Trophoblast cell (in vitro differentiated cells and primary cell): ENCODE data around the gene MOV10L1.
A peak's percentile ranks its signal among the peaks of the same experiment; 100 is the strongest.

ENCODE experiments used
- DNase-seq, 2 donors: peaks; one replicate each; pipeline ENCODE4 v3.0.0-alpha.2; 2016
- H2AFZ ChIP-seq: 2 replicates; pipeline ENCODE4 v1.6.1; 2013; ENCODE audit warnings: low read length, moderate library complexity, mild to moderate bottlenecking; ENCODE audit not compliant: insufficient read depth, poor library complexity
- H2AK5ac ChIP-seq: 2 replicates; pipeline ENCODE4 v1.6.1; 2013; ENCODE audit warnings: mild to moderate bottlenecking, low read length
- H2BK120ac ChIP-seq: 2 replicates; pipeline ENCODE4 v1.6.1; 2013; ENCODE audit warnings: low read length, mild to moderate bottlenecking, moderate library complexity; ENCODE audit not compliant: insufficient read depth, poor library complexity
- H2BK12ac ChIP-seq: 2 replicates; pipeline ENCODE4 v1.6.1; 2013; ENCODE audit warnings: mild to moderate bottlenecking, low read length, moderate library complexity
- H2BK5ac ChIP-seq: 2 replicates; pipeline ENCODE4 v1.6.1; 2013; ENCODE audit warnings: low read length, low read depth, moderate library complexity, mild to moderate bottlenecking; ENCODE audit not compliant: poor library complexity
- H3K14ac ChIP-seq: 2 replicates; pipeline ENCODE4 v1.6.1; 2013; ENCODE audit warnings: mild to moderate bottlenecking, low read length
- H3K18ac ChIP-seq: 2 replicates; pipeline ENCODE4 v1.6.1; 2013; ENCODE audit warnings: mild to moderate bottlenecking, low read length
- H3K23ac ChIP-seq: 2 replicates; pipeline ENCODE4 v1.6.1; 2013; ENCODE audit warnings: low read length
- H3K27ac ChIP-seq: 2 replicates; pipeline ENCODE4 v1.5.1; 2013; ENCODE audit warnings: low read depth, mild to moderate bottlenecking, inconsistent platforms, low read length, moderate library complexity
- H3K27me3 ChIP-seq: 2 replicates; pipeline ENCODE4 v1.6.1; 2013; ENCODE audit warnings: inconsistent platforms, mild to moderate bottlenecking, low read length, moderate library complexity; ENCODE audit not compliant: insufficient read depth
- H3K36me3 ChIP-seq, 2 experiments: 1 replicate in 1 of 2; 2 replicates in 1 of 2; pipeline ENCODE4 v1.6.1; 2013; ENCODE audit warnings: low read length in 2 of 2, mild to moderate bottlenecking in 2 of 2, moderate library complexity in 1 of 2; ENCODE audit not compliant: insufficient read depth in 2 of 2, control insufficient read depth in 1 of 2
- H3K4ac ChIP-seq: 2 replicates; pipeline ENCODE4 v1.6.1; 2013; ENCODE audit warnings: low read depth, mild to moderate bottlenecking, low read length, moderate library complexity
- H3K4me1 ChIP-seq, 2 experiments: 1 replicate in 1 of 2; 2 replicates in 1 of 2; pipeline ENCODE4 v1.6.1; 2013; ENCODE audit warnings: low read length in 2 of 2, mild to moderate bottlenecking in 2 of 2, moderate library complexity in 1 of 2; ENCODE audit not compliant: insufficient read depth in 2 of 2, control insufficient read depth in 1 of 2
- H3K4me2 ChIP-seq: 2 replicates; pipeline ENCODE4 v1.6.1; 2013; ENCODE audit warnings: inconsistent platforms, mild to moderate bottlenecking, low read length, moderate library complexity
- H3K4me3 ChIP-seq: 2 replicates; pipeline ENCODE4 v1.5.1; 2013; ENCODE audit warnings: mild to moderate bottlenecking, low read depth, low read length, inconsistent platforms
- H3K79me1 ChIP-seq: one replicate; pipeline ENCODE4 v1.6.1; 2013; ENCODE audit warnings: low read length
- H3K79me2 ChIP-seq: 2 replicates; pipeline ENCODE4 v1.6.1; 2013; ENCODE audit warnings: low read length, mild to moderate bottlenecking; ENCODE audit not compliant: control insufficient read depth, insufficient read depth, poor library complexity
- H3K9ac ChIP-seq: 2 replicates; pipeline ENCODE4 v1.6.1; 2013; ENCODE audit warnings: mild to moderate bottlenecking, low read length
- H3K9me3 ChIP-seq: 2 replicates; pipeline ENCODE4 v1.6.1; 2013; ENCODE audit warnings: low read depth, mild to moderate bottlenecking, control low read depth, inconsistent platforms, low read length; ENCODE audit not compliant: insufficient read depth
- H4K12ac ChIP-seq: 2 replicates; pipeline ENCODE4 v1.6.1; 2013; ENCODE audit warnings: low read depth, mild to moderate bottlenecking, low read length, moderate library complexity
- H4K8ac ChIP-seq: 2 replicates; pipeline ENCODE4 v1.6.1; 2013; ENCODE audit warnings: low read depth, mild to moderate bottlenecking, low read length, moderate library complexity
- H4K91ac ChIP-seq: one replicate; pipeline ENCODE4 v1.6.1; 2013; ENCODE audit warnings: low read depth, mild to moderate bottlenecking, low read length, moderate library complexity
- WGBS: extraction: QIAGEN DNeasy Blood & Tissue Kit; methylation state at CpG from one replicate; pipeline ENCODE4 v1.1.7; 2013; ENCODE audit warnings: missing lambda C conversion rate; ENCODE audit not compliant: insufficient read length, insufficient coverage; ENCODE audit errors: extremely low coverage; 5-methylcytosine and 5-hydroxymethylcytosine counted together

Gene MOV10L1

GRCh38 chr22:50076646-50077535 lies 12.9 kb upstream of the MOV10L1 start:
- no peaks in the 10 kb centered on the region for H3K27me3 ChIP-seq
- peaks cover 2% of the 10 kb centered on the region for H3K79me1 ChIP-seq
- H3K9ac ChIP-seq = no peak overlapping the region
- no peak overlapping the region for H3K23ac ChIP-seq
- H4K91ac ChIP-seq = no peak overlapping the region
- no peak overlapping the region for H2BK120ac ChIP-seq
- H2AK5ac ChIP-seq = no peak overlapping the region
- no peak overlapping the region for H3K27ac ChIP-seq
- no peak overlapping the region for H3K4me3 ChIP-seq
- H2BK5ac ChIP-seq = no peak overlapping the region
- H3K14ac ChIP-seq = no peak overlapping the region
- H2AFZ ChIP-seq = no peak overlapping the region
- no peaks in the 10 kb centered on the region for H3K79me2 ChIP-seq
- no peak overlapping the region for H4K8ac ChIP-seq
- H3K4me1 ChIP-seq = peaks cover 0 to 2% of the 10 kb centered on the region in 2 experiments
- no peak overlapping the region for H4K12ac ChIP-seq
- H3K4me2 ChIP-seq = no peak overlapping the region
- H2BK12ac ChIP-seq = no peak overlapping the region
- no CpG with 5 or more reads among the region's 43 CpGs for WGBS
- DNase-seq = no peak
- H3K36me3 ChIP-seq = no peaks in the 10 kb centered on the region
- no peak overlapping the region for H3K18ac ChIP-seq
- peaks cover 2% of the 10 kb centered on the region for H3K9me3 ChIP-seq
- no peak overlapping the region for H3K4ac ChIP-seq

- Histone ChIP-seq H3K79me1 (peaks cover 6% of the 10 kb centered on the region), H3K23ac (no peak overlapping the region), H2BK5ac (no peak overlapping the region), H4K12ac (no peak overlapping the region), H3K4me2 (no peak overlapping the region), H3K79me2 (no peaks in the 10 kb centered on the region), H3K4me1 (peaks cover 11% of the 10 kb centered on the region in 2 experiments), H2AFZ (no peak overlapping the region), H2BK12ac (no peak overlapping the region), H3K9me3 (peaks cover 2% of the 10 kb centered on the region), H3K14ac (no peak overlapping the region), H4K8ac (no peak overlapping the region), H2BK120ac (no peak overlapping the region), H3K27ac (no peak overlapping the region), H3K36me3 (no peaks in the 10 kb centered on the region), H3K9ac (no peak overlapping the region), H3K4ac (no peak overlapping the region), H3K4me3 (no peak overlapping the region), H4K91ac (no peak overlapping the region), H3K18ac (no peak overlapping the region), H2AK5ac (no peak overlapping the region), H3K27me3 (no peaks in the 10 kb centered on the region)
- DNase-seq = no peak
- no CpG with 5 or more reads among the region's 13 CpGs for WGBS
Observed at GRCh38 chr22:50078246-50078645, 11.6 kb upstream of the MOV10L1 start.

GRCh38 chr22:50078761-50079160 lies 11.0 kb upstream of the MOV10L1 start:
- H3K36me3 ChIP-seq = no peaks in the 10 kb centered on the region
- H2BK5ac ChIP-seq = no peak overlapping the region
- no peak overlapping the region for H4K12ac ChIP-seq
- no peak overlapping the region for H3K27ac ChIP-seq
- H3K79me2 ChIP-seq = no peaks in the 10 kb centered on the region
- no CpG with 5 or more reads among the region's 9 CpGs for WGBS
- no peak overlapping the region for H3K4ac ChIP-seq
- peak overlapping the region; percentile 45 for H4K91ac ChIP-seq
- no peak overlapping the region for H2AFZ ChIP-seq
- H3K14ac ChIP-seq = no peak overlapping the region
- no peak overlapping the region for H3K4me3 ChIP-seq
- no peak overlapping the region for H3K4me2 ChIP-seq
- peaks cover 7% of the 10 kb centered on the region for H3K79me1 ChIP-seq
- H3K23ac ChIP-seq = no peak overlapping the region
- no peaks in the 10 kb centered on the region for H3K27me3 ChIP-seq
- H3K18ac ChIP-seq = no peak overlapping the region
- H4K8ac ChIP-seq = no peak overlapping the region
- peaks cover 16% of the 10 kb centered on the region in 2 experiments for H3K4me1 ChIP-seq
- H2AK5ac ChIP-seq = no peak overlapping the region
- no peak overlapping the region for H2BK12ac ChIP-seq
- H2BK120ac ChIP-seq = no peak overlapping the region
- peaks cover 2% of the 10 kb centered on the region for H3K9me3 ChIP-seq
- H3K9ac ChIP-seq = no peak overlapping the region
- no peak for DNase-seq

- peak overlapping the region; percentile 3 for H2BK5ac ChIP-seq
- no peak overlapping the region for H3K4me3 ChIP-seq
- H3K9ac ChIP-seq = no peak overlapping the region
- H3K14ac ChIP-seq = peak overlapping the region; percentile 9
- H3K4me2 ChIP-seq = no peak overlapping the region
- no peak overlapping the region for H3K27ac ChIP-seq
- no peak overlapping the region for H3K18ac ChIP-seq
- no peak for DNase-seq
- H2AK5ac ChIP-seq = no peak overlapping the region
- peaks cover 10% of the 10 kb centered on the region for H3K79me1 ChIP-seq
- H3K4ac ChIP-seq = no peak overlapping the region
- H4K8ac ChIP-seq = no peak overlapping the region
- H3K9me3 ChIP-seq = no peaks in the 10 kb centered on the region
- no peak overlapping the region for H2AFZ ChIP-seq
- no peak overlapping the region for H2BK12ac ChIP-seq
- peak overlapping the region; percentile 6 for H2BK120ac ChIP-seq
- no peaks in the 10 kb centered on the region for H3K27me3 ChIP-seq
- whole genome bisulfite sequencing = no CpG with 5 or more reads among the region's 13 CpGs
- H3K4me1 ChIP-seq = peaks cover 18 to 22% of the 10 kb centered on the region in 2 experiments
- H4K91ac ChIP-seq = peak overlapping the region; percentile 49
- no peak overlapping the region for H3K23ac ChIP-seq
- no peaks in the 10 kb centered on the region for H3K36me3 ChIP-seq
- no peak overlapping the region for H4K12ac ChIP-seq
- no peaks in the 10 kb centered on the region for H3K79me2 ChIP-seq
Observed at GRCh38 chr22:50080077-50080465, 9.7 kb upstream of the MOV10L1 start.
